Stomach smooth muscle (tissue), 2 donors: ENCODE measurements around the gene MANEA.
A peak's percentile ranks its signal among the peaks of the same experiment; 100 is the strongest.

Experiments
- H3K27ac ChIP-seq: one replicate; pipeline ENCODE4 v1.7.0; 2013; ENCODE audit warnings: mild to moderate bottlenecking, low read length, inconsistent platforms
- H3K27me3 ChIP-seq, 2 donors: one replicate each; pipeline ENCODE4 v1.7.0; 2013; ENCODE audit warnings: low read length in 2 of 2; ENCODE audit not compliant: insufficient read depth in 2 of 2, control insufficient read depth in 1 of 2
- H3K36me3 ChIP-seq, 2 donors: one replicate each; pipeline ENCODE4 v1.7.0; 2013; ENCODE audit warnings: low read length in 2 of 2; ENCODE audit not compliant: control insufficient read depth in 2 of 2, insufficient read depth in 2 of 2
- H3K4me1 ChIP-seq: one replicate; pipeline ENCODE4 v1.7.0; 2013; ENCODE audit warnings: low read length; ENCODE audit not compliant: control insufficient read depth, insufficient read depth
- H3K4me3 ChIP-seq, 2 donors: one replicate each; pipeline ENCODE4 v1.7.0; 2013; ENCODE audit warnings: low read length in 2 of 2
- H3K9ac ChIP-seq, 2 donors: one replicate each; pipeline ENCODE4 v1.7.0; 2013; ENCODE audit warnings: low read length in 2 of 2, mild to moderate bottlenecking in 1 of 2
- H3K9me3 ChIP-seq, 2 donors: one replicate each; pipeline ENCODE4 v1.7.0; 2013; ENCODE audit warnings: low read length in 2 of 2; ENCODE audit not compliant: control insufficient read depth in 2 of 2
- donor health status: healthy.
- donor health status: Pancreatic carcinoma.

The MANEA gene, protein sequence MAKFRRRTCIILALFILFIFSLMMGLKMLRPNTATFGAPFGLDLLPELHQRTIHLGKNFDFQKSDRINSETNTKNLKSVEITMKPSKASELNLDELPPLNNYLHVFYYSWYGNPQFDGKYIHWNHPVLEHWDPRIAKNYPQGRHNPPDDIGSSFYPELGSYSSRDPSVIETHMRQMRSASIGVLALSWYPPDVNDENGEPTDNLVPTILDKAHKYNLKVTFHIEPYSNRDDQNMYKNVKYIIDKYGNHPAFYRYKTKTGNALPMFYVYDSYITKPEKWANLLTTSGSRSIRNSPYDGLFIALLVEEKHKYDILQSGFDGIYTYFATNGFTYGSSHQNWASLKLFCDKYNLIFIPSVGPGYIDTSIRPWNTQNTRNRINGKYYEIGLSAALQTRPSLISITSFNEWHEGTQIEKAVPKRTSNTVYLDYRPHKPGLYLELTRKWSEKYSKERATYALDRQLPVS

DNA sequence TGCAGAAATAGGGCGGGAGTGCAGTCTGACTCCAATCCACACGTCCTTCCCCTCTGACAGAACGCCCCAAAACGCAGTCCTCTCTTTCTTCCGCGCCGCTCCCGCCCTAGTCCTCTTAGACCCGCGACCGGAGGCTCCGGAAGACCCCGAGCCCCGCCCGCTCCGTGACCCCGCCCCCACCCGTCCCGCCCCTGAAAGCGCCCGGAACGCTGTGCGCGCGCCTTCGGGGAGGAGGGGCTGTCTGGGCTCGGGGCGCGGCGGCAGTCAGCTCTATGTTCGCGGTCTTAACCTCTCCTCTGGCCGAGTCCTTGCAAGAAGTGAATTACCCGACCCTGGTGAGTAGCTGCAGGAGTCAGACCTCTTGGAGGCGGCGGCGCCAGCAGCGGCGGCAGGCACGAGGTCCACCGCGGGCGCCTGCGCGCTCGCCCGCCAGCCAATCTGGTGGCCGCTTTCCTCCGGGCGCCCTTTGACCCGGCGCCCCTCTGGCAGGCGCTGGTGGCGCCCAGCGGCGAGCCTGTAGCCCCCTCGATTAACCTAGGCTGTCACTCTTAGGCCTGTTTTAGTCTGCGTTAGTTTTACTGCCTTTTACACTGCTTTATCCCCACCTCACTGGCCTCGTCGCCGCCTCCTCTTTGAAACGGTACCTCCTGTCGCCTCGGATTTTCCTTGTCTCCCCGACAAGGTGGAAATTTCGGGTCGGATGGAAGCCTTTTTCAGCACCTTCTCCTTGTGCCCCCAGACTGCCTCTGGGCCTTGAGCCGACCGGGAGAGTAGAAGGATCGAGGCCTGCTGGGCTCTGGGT lies at the start of gene MANEA:
TSS of gene MANEA (plus strand) at position 232 of the 802 bp plus-strand sequence. CDS start 8,905 bp downstream, outside the sequence.
- H3K36me3 ChIP-seq: no peaks in the 10 kb centered on the region
- H3K9me3 ChIP-seq: no peaks in the 10 kb centered on the region
- no peaks in the 10 kb centered on the region for H3K27me3 ChIP-seq
- H3K4me3 ChIP-seq: peak within 1 kb of the TSS; percentile 87 to 92
- H3K9ac ChIP-seq: peak within 1 kb of the TSS; percentile 90 to 98
- H3K27ac ChIP-seq: peak within 1 kb of the TSS; percentile 83
- peaks cover 3% of the 10 kb centered on the region for H3K4me1 ChIP-seq

DNA sequence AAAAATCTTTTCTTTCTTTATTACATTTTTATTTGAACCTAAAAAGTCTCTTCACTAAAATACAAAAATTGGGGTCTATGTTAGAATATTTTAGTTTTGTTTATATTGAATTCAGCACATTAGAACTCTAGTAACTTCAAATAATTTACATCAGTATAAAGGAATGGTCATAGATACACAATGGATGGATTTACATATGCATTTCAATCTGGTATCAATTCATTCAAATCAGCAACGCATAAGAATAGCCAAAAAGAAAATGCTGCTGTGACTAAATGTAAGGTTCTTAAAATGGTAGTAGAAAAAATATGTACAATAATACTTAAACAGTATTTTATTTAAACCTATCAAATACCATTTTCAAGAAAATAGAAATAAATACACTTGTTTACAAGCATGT lies 47.6 kb upstream of the MANEA start:
- Histone ChIP-seq H3K4me3 (no peak overlapping the region), H3K9me3 (no peaks in the 10 kb centered on the region), H3K27me3 (no peaks in the 10 kb centered on the region), H3K4me1 (no peaks in the 10 kb centered on the region), H3K27ac (no peak overlapping the region), H3K36me3 (no peaks in the 10 kb centered on the region), H3K9ac (no peak overlapping the region)

DNA sequence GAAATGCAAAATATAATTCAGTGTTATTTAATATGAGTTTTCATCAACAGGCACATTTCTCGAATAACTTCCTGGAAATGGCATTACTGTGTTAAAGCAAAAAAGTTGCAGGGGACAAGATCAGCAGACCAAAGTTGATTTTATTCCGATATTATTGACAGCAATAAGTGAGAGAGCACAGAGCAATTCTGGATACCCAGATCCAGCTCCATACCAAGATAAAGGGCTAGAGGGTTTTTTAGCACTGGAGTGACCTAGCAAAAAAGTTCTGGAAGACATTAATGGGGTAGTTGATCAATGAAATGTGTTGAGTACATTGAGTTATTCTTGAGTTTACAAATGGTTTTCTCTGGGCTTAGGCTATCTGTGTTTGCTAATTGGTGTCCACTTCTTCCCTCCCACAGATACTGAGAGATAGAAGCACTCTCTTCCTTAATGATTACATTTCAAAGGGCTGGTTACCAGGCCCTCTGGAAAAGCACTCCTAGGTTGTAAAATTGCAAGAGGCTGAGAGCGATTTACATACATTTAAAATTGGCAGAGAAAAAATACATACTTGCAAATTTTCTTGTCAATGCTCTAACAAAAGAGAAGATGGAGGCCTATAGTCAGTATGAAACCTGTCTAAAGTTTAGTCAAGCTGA lies 47.0 kb upstream of the MANEA start:
- Histone ChIP-seq H3K36me3 (no peaks in the 10 kb centered on the region), H3K27ac (no peak overlapping the region), H3K4me3 (no peak overlapping the region), H3K9me3 (no peaks in the 10 kb centered on the region), H3K9ac (no peak overlapping the region), H3K4me1 (no peaks in the 10 kb centered on the region), H3K27me3 (no peaks in the 10 kb centered on the region)

GRCh38 chr6:95543798-95544197 lies 33.5 kb upstream of the MANEA start:
- no peak overlapping the region for H3K27ac ChIP-seq
- H3K9ac ChIP-seq: no peak overlapping the region

GRCh38 chr6:95544517-95545225 lies 32.7 kb upstream of the MANEA start:
- no peaks in the 10 kb centered on the region for H3K36me3 ChIP-seq
- H3K4me3 ChIP-seq: no peak overlapping the region
- H3K27ac ChIP-seq: no peak overlapping the region
- H3K9ac ChIP-seq: no peak overlapping the region
- no peaks in the 10 kb centered on the region for H3K27me3 ChIP-seq
- no peaks in the 10 kb centered on the region for H3K9me3 ChIP-seq
- H3K4me1 ChIP-seq: no peaks in the 10 kb centered on the region

More at GRCh38 chr6:95543798-95544197, 33.5 kb upstream of the MANEA start:
- Histone ChIP-seq H3K27me3 (no peaks in the 10 kb centered on the region), H3K4me1 (no peaks in the 10 kb centered on the region), H3K4me3 (no peak overlapping the region), H3K9me3 (no peaks in the 10 kb centered on the region), H3K36me3 (no peaks in the 10 kb centered on the region)

DNA sequence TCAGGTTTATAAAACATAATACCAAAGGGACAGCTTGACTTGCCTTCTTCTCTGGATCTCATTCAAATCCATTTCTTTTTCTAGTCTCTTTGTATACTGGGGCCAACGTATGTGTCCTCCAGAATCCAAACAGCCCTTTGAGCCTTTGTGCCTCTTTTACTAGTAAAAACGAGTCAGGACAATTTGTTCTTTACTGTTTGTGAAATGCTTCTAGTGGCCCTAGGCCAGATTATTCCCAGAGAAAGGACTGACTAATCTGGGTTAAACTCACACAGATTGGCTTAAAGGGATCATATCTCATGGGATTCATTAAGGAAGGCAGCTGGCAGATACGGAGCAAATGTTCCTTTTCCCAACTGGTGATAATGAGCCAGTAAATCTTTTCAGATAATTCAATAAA lies 32.1 kb upstream of the MANEA start:
- Histone ChIP-seq H3K27ac (no peak overlapping the region), H3K4me1 (no peaks in the 10 kb centered on the region), H3K9me3 (no peaks in the 10 kb centered on the region), H3K4me3 (no peak overlapping the region), H3K27me3 (no peaks in the 10 kb centered on the region), H3K36me3 (no peaks in the 10 kb centered on the region), H3K9ac (no peak overlapping the region)

DNA sequence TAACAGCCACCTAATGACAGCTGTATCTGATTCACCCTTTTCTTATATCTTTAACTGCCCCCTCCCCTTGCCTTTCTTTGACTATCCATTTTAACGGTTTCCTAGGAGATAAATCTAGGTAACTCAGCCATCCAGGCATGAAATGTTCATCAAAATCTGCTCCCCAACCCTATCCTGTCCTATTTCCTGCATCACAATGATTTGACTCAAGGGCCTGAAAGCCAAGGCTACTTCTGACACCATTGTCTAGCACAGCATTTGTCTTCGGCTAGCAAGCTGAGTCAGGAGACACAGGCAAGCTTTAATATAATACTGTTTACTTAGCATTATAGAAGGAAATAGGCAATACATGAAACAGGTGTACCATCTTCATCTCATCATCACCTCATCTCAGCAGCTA lies 31.6 kb upstream of the MANEA start:
- H3K27me3 ChIP-seq: no peaks in the 10 kb centered on the region
- no peak overlapping the region for H3K27ac ChIP-seq
- no peak overlapping the region for H3K4me3 ChIP-seq
- H3K36me3 ChIP-seq: no peaks in the 10 kb centered on the region
- no peaks in the 10 kb centered on the region for H3K4me1 ChIP-seq
- no peak overlapping the region for H3K9ac ChIP-seq
- no peaks in the 10 kb centered on the region for H3K9me3 ChIP-seq

DNA sequence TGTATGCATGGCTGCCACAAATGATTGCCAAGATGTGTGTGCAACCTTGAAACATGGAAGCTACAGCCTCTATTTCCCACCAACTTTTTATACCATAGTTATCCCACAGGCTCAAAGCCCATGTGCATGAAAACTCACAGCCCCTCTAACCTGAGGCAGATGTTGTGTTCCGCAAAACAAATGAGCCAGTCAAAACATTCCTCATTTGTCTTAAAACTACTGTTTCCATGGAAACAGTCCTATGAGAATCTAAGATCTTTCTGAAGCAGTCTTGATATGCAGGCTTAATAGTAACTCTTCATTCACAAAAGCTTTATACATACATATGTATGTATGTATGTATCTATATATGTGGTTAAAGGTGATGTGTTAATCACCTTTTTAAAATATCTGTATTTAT lies 31.2 kb upstream of the MANEA start:
- Histone ChIP-seq H3K9me3 (no peaks in the 10 kb centered on the region), H3K27ac (no peak overlapping the region)

DNA sequence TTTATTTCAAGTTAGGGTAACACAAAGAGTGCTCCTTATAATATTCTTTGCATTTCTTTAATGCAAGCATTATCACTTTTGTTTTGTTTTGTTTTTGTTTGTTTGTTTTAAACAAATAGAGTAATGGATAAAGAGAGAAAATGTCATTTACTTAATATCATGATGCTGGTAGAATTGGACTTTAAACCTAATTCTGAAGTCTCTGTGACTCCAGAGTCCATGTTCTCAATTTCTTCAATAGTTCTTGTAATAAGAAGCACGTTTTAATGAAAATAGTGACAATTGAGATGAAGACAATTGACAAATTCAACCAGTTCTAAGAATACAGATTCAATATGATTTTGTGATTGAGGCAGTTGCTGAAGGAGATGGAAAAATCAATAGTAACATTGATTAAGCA lies 30.3 kb upstream of the MANEA start:
- no peaks in the 10 kb centered on the region for H3K36me3 ChIP-seq
- no peak overlapping the region for H3K4me3 ChIP-seq
- no peaks in the 10 kb centered on the region for H3K27me3 ChIP-seq
- no peak overlapping the region for H3K9ac ChIP-seq
- no peaks in the 10 kb centered on the region for H3K4me1 ChIP-seq
- H3K27ac ChIP-seq: no peak overlapping the region
- H3K9me3 ChIP-seq: no peaks in the 10 kb centered on the region

More for the DNA sequence above, 31.2 kb upstream of the MANEA start:
- Histone ChIP-seq H3K36me3 (no peaks in the 10 kb centered on the region), H3K27me3 (no peaks in the 10 kb centered on the region), H3K4me3 (no peak overlapping the region), H3K4me1 (no peaks in the 10 kb centered on the region), H3K9ac (no peak overlapping the region)

DNA sequence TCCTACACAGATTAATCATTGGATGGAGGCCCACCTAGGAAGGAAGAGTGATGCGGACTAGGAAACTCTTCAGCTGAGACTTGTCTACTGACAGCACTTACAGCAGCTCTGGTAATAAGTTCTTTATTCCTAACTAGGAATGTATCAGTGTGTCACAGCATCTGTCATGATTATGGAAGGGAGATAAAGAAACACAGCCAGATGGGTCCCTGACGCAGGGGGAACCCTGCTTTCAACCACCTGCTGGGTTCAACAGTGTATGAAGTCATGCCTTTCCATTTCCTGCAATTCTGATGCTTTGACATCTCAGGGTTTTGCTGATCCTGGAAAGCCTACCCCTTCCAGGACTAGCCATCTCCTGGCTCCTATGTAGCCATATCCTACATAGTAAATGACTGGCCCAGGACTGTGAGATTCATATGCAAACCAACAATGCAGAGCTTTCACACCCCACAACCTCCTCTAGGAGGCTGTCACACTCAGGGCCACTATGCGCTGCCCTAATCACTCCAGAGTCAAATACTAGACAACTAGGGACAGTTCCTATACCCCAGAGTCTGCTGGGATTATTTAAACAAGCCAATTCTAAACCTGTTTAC lies 29.0 kb upstream of the MANEA start:
- Histone ChIP-seq H3K9me3 (no peaks in the 10 kb centered on the region), H3K27ac (no peak overlapping the region), H3K27me3 (no peaks in the 10 kb centered on the region), H3K9ac (no peak overlapping the region), H3K36me3 (no peaks in the 10 kb centered on the region), H3K4me1 (no peaks in the 10 kb centered on the region), H3K4me3 (no peak overlapping the region)
